SK-N-SH (cell line): ENCODE measurements around the gene C19orf67. TPM values are rescaled to one million over a fixed set of nuclear protein-coding genes. Genes with fewer than 3 reads are reported as not detected.
"Not testable (repeated sequence)": the region's sequence is repeated elsewhere in the genome, so short reads cannot be mapped to it uniquely, and the experiment has no call there.

Experiments
- CTCF ChIA-PET: fragments of 300-600, 350-600 bp; formaldehyde crosslinking; extraction: SDS; loops from one replicate; lab custom pipeline; 2021; lab: Yijun Ruan, JAX
- POLR2A ChIA-PET: fragments of 350-600 bp; sonication (Branson Sonifier 250); formaldehyde crosslinking; extraction: SDS; loops from one replicate; lab custom pipeline; 2020; ENCODE audit warnings: antibody characterized with exemption, inconsistent platforms; lab: Yijun Ruan, JAX
- DNase-seq: peaks from one replicate; pipeline ENCODE4 v3.0.0; 2012
- H2AFZ ChIP-seq: fragments of 200-600 bp; sonication (generic); 2 replicates; pipeline ENCODE4 v1.8.1; 2016; ENCODE audit warnings: antibody characterized with exemption, mild to moderate bottlenecking, low read depth
- H3F3A ChIP-seq: fragments of 200-600 bp; sonication (generic); replicated peaks from 2 replicates; pipeline ENCODE3; 2016; ENCODE audit warnings: antibody characterized with exemption, mild to moderate bottlenecking; ENCODE audit not compliant: insufficient read depth
- H3K27ac ChIP-seq, 2 experiments: fragments of 200-500 bp in 1 of 2; fragments of 200-600 bp in 1 of 2; sonication (Bioruptor generic) in 1 of 2; sonication (generic), shearing (Covaris generic) in 1 of 2; 2 replicates each; pipeline versions ENCODE4 v1.5.1 to v1.6.1; 2014 to 2016; ENCODE audit warnings: low read depth in 2 of 2, inconsistent platforms in 1 of 2, low read length in 1 of 2, mild to moderate bottlenecking in 1 of 2, mixed read lengths in 1 of 2
- H3K27me3 ChIP-seq: fragments of 200-600 bp; sonication (generic), shearing (Covaris generic); 2 replicates; pipeline ENCODE4 v1.6.1; 2016; ENCODE audit warnings: mixed run types; ENCODE audit not compliant: insufficient read depth
- H3K36me3 ChIP-seq, 2 experiments: fragments of 200-500 bp in 1 of 2; fragments of 200-600 bp in 1 of 2; sonication (Bioruptor generic) in 1 of 2; sonication (generic) in 1 of 2; replicated peaks in 1 of 2; 2 replicates each; pipeline versions ENCODE3 to v1.5.1; 2014 to 2016; ENCODE audit warnings: low read length in 1 of 2, mild to moderate bottlenecking in 1 of 2; ENCODE audit not compliant: insufficient read depth in 2 of 2, control insufficient read depth in 1 of 2
- H3K4me1 ChIP-seq, 2 experiments: fragments of 200-500 bp in 1 of 2; fragments of 200-600 bp in 1 of 2; sonication (Bioruptor generic) in 1 of 2; sonication (generic), shearing (Covaris generic) in 1 of 2; 2 replicates each; pipeline versions ENCODE4 v1.5.1 to v1.6.1; 2014 to 2016; ENCODE audit warnings: low read depth in 1 of 2, low read length in 1 of 2, mixed run types in 1 of 2; ENCODE audit not compliant: insufficient read depth in 2 of 2, control insufficient read depth in 1 of 2
- H3K4me2 ChIP-seq: fragments of 200-600 bp; sonication (generic), shearing (Covaris generic); 2 replicates; pipeline ENCODE4 v1.6.1; 2017; ENCODE audit warnings: mixed run types
- H3K4me3 ChIP-seq, 2 experiments: fragments of 200-500 bp in 1 of 2; fragments of 200-600 bp in 1 of 2; sonication (Bioruptor generic) in 1 of 2; sonication (generic), shearing (Covaris generic) in 1 of 2; 2 replicates each; pipeline versions ENCODE4 v1.5.1 to v1.8.1; 2014 to 2016; ENCODE audit warnings: low read depth in 2 of 2, inconsistent platforms in 1 of 2, low read length in 1 of 2, mild to moderate bottlenecking in 1 of 2, mixed read lengths in 1 of 2, moderate library complexity in 1 of 2
- H3K79me2 ChIP-seq: fragments of 200-600 bp; sonication (generic); 2 replicates; pipeline ENCODE4 v1.8.1; 2017; ENCODE audit warnings: mild to moderate bottlenecking; ENCODE audit not compliant: insufficient read depth
- H3K9ac ChIP-seq: fragments of 200-600 bp; sonication (generic); 2 replicates; pipeline ENCODE4 v1.6.1; 2017; ENCODE audit warnings: mixed run types
- H3K9me2 ChIP-seq: fragments of 200-600 bp; sonication (generic); 2 replicates; pipeline ENCODE4 v1.6.1; 2017; ENCODE audit warnings: mixed run types
- H3K9me3 ChIP-seq: fragments of 200-600 bp; sonication (generic); 2 replicates; pipeline ENCODE4 v1.6.1; 2017; ENCODE audit warnings: mixed run types, mild to moderate bottlenecking, moderate library complexity
- H4K20me1 ChIP-seq: fragments of 200-600 bp; sonication (generic); 2 replicates; pipeline ENCODE4 v1.6.1; 2017; ENCODE audit warnings: mild to moderate bottlenecking, mixed run types; ENCODE audit not compliant: insufficient read depth
- CHD2 ChIP-seq: fragments of 150-350 bp; IDR thresholded peaks from 2 replicates; pipeline ENCODE4 v1.6.1; 2018; ENCODE audit warnings: low read length; ENCODE audit not compliant: partially characterized antibody
- ELF1 ChIP-seq: IDR thresholded peaks from 2 replicates; pipeline ENCODE4 v1.4.0; 2012
- FOXM1 ChIP-seq: IDR thresholded peaks from 2 replicates; pipeline ENCODE4 v1.4.0; 2012; ENCODE audit warnings: low read depth, mild to moderate bottlenecking
- GABPA ChIP-seq: IDR thresholded peaks from 2 replicates; pipeline ENCODE4 v1.4.0; 2012; ENCODE audit warnings: low read depth, mild to moderate bottlenecking
- GATA2 ChIP-seq: sonication (generic); formaldehyde crosslinking; IDR thresholded peaks from 2 replicates; pipeline ENCODE4 v1.5.0; 2020; ENCODE audit warnings: mild to moderate bottlenecking, missing genetic modification reagents
- NFIC ChIP-seq: IDR thresholded peaks from 2 replicates; pipeline ENCODE4 v1.4.0; 2012; ENCODE audit warnings: borderline replicate concordance
- NRF1 ChIP-seq: IDR thresholded peaks from 2 replicates; pipeline ENCODE4 v1.6.1; 2012; ENCODE audit warnings: low read depth, mild to moderate bottlenecking, low read length
- POLR2AphosphoS5 ChIP-seq: IDR thresholded peaks from 2 replicates; pipeline ENCODE4 v1.6.1; 2012; ENCODE audit warnings: low read depth, low read length
- RAD21 ChIP-seq: IDR thresholded peaks from 2 replicates; pipeline ENCODE4 v1.6.1; 2012; ENCODE audit warnings: mild to moderate bottlenecking, low read length
- RFX5 ChIP-seq: IDR thresholded peaks from 2 replicates; pipeline ENCODE4 v1.6.1; 2012; ENCODE audit warnings: mild to moderate bottlenecking, improper control_type of control experiment, low read length
- RXRA ChIP-seq: IDR thresholded peaks from 2 replicates; pipeline ENCODE4 v1.4.0; 2012; ENCODE audit warnings: low read depth, mild to moderate bottlenecking, borderline replicate concordance
- SIN3A ChIP-seq: IDR thresholded peaks from 2 replicates; pipeline ENCODE4 v1.6.1; 2012; ENCODE audit warnings: low read depth, mild to moderate bottlenecking, low read length, moderate library complexity, borderline replicate concordance
- TCF12 ChIP-seq: IDR thresholded peaks from 2 replicates; pipeline ENCODE4 v1.4.0; 2012
- YY1 ChIP-seq: IDR thresholded peaks from 2 replicates; pipeline ENCODE4 v1.4.0; 2012; ENCODE audit warnings: low read depth, mild to moderate bottlenecking
- WGBS: methylation state at CpG from one replicate; pipeline ENCODE4 v1.1.6; 2017; ENCODE audit warnings: low lambda C conversion rate; 5-methylcytosine and 5-hydroxymethylcytosine counted together
- polyA plus RNA-seq, 3 experiments: library from polyadenylated mRNA; depleted of rRNA; stranded (reverse); fragments of >200 nt; gene quantifications; 2 replicates each; pipeline ENCODE4 v1.2.3, GENCODE V29; 2012
- TF ChIP-seq, protein P1 (sequence below): IDR thresholded peaks from 2 replicates; pipeline ENCODE4 v1.6.1; 2012; ENCODE audit warnings: mild to moderate bottlenecking, low read depth, low read length, moderate library complexity
- TF ChIP-seq, protein P2 (sequence below): IDR thresholded peaks from 2 replicates; pipeline ENCODE4 v1.4.0; 2012; ENCODE audit warnings: low read depth, borderline replicate concordance
- TF ChIP-seq, protein P3 (sequence below): fragments of 200-600 bp; sonication (generic); IDR thresholded peaks from 2 replicates; pipeline ENCODE4 v1.6.1; 2017; ENCODE audit warnings: antibody characterized with exemption, mild to moderate bottlenecking, moderate library complexity
- TF ChIP-seq, protein P4 (sequence below): fragments of 150-350 bp; IDR thresholded peaks from 2 replicates; pipeline ENCODE4 v1.6.1; 2017; ENCODE audit warnings: antibody characterized with exemption, low read length, low read depth, borderline replicate concordance

The C19orf67 gene
- polyA plus RNA-seq, 1 of the 3 experiments (the other 2 are of a cell fraction) = not detected

DNA sequence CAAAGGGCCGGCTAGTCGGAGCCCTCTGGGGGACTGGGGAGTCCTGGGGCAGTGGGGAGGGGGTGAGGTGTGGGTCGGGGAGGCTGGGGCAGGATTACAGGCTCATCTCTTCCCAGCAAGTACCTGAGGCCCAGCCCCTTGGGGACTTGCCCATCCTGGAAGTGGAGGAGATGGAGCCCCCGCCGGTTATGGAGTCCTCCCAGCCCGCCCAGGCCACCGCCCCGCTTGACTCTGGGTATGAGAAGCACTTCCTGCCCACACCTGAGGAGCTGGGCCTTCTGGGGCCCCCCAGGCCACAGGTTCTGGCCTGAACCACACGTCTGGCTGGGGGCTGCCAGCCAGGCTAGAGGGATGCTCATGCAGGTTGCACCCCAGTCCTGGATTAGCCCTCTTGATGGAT, 33.6 kb downstream of the C19orf67 start (continued):
- TF ChIP-seq RXRA = no peak
- TF ChIP-seq GATA2 (CRISPR knock-in tag) = no peak
- no peak for TF ChIP-seq RAD21
- TF ChIP-seq FOXM1 = no peak
- no peak for TF ChIP-seq NRF1
- TF ChIP-seq GABPA = no peak
- TF ChIP-seq CHD2 = no peak
- no peak for TF ChIP-seq SIN3A

DNA sequence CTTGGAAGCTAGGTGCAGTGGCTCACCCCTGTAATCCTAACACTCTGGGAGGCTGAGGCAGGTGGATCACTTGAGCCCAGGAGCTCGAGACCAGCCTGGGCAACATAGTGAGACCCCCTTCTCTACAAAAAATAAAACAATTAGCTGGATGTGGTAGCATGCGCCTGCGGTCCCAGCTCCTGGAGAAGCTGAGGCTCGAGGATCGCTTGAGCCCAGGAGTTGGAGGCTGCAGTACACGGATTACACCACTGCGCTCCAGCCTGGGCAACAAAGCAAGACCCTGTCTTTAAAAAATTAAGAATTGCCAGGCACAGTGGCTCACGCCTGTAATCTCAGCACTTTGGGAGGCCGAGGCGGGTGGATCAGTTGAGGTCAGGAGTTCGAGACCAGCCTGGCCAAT, 34.6 kb downstream of the C19orf67 start:
- H3K4me2 ChIP-seq, H3K9me3 ChIP-seq, H3K36me3 ChIP-seq, H2AFZ ChIP-seq, H3K4me3 ChIP-seq, H3K79me2 ChIP-seq, H3K9me2 ChIP-seq, H3K9ac ChIP-seq, H3K4me1 ChIP-seq, H4K20me1 ChIP-seq, DNase-seq, H3F3A ChIP-seq, H3K27ac ChIP-seq, POLR2A ChIA-PET, H3K27me3 ChIP-seq: not testable (repeated sequence)
- CTCF ChIA-PET = interaction anchor here (1.2 to 4.5 kb wide), 5 partner anchors 8 to 24 kb away, joined by 4 to 34 read pairs (median 5); no protein-coding TSS in a partner anchor
- 94% methylated on average over 11 of the region's 11 CpGs for WGBS

DNA sequence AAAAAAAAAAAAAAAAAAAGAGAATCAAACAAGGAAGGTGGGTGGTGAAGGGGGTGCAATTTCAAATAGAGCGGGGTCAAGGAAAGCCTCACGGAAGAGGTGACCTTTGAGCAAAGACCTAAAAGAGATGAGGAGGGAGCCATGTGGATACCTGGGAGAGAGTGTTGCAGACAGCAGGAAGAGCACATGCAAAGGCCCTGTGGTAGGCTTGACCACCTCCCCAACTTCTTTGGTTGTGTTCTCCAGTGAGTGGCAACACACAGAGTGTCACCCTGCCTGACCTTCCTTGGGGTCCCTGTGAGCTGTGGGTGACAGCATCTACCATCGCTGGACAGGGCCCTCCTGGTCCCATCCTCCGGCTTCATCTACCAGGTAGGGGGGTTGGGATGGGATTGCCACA, 35.1 kb downstream of the C19orf67 start:
- Histone ChIP-seq H3K4me2 (no peak overlapping the region), H3K4me1 (no peaks in the 10 kb centered on the region), H3K9me2 (no peaks in the 10 kb centered on the region), H3K4me3 (no peak overlapping the region), H3F3A (no peaks in the 10 kb centered on the region), H2AFZ (no peak overlapping the region), H3K79me2 (no peaks in the 10 kb centered on the region), H3K9me3 (no peaks in the 10 kb centered on the region), H3K36me3 (no peaks in the 10 kb centered on the region), H3K9ac (no peak overlapping the region), H4K20me1 (no peaks in the 10 kb centered on the region), H3K27me3 (no peaks in the 10 kb centered on the region), H3K27ac (no peak overlapping the region)
- ChIA-PET CTCF (interaction anchor here (1.2 to 4.5 kb wide), 4 partner anchors 9 to 25 kb away, joined by 4 to 34 read pairs (median 4); no protein-coding TSS in a partner anchor), POLR2A (interaction anchor here (0.7 kb wide), 1 partner anchor 27 kb away, joined by 6 read pairs; no protein-coding TSS in a partner anchor)
- DNase-seq = no peak
- TF ChIP-seq, protein P1, sequence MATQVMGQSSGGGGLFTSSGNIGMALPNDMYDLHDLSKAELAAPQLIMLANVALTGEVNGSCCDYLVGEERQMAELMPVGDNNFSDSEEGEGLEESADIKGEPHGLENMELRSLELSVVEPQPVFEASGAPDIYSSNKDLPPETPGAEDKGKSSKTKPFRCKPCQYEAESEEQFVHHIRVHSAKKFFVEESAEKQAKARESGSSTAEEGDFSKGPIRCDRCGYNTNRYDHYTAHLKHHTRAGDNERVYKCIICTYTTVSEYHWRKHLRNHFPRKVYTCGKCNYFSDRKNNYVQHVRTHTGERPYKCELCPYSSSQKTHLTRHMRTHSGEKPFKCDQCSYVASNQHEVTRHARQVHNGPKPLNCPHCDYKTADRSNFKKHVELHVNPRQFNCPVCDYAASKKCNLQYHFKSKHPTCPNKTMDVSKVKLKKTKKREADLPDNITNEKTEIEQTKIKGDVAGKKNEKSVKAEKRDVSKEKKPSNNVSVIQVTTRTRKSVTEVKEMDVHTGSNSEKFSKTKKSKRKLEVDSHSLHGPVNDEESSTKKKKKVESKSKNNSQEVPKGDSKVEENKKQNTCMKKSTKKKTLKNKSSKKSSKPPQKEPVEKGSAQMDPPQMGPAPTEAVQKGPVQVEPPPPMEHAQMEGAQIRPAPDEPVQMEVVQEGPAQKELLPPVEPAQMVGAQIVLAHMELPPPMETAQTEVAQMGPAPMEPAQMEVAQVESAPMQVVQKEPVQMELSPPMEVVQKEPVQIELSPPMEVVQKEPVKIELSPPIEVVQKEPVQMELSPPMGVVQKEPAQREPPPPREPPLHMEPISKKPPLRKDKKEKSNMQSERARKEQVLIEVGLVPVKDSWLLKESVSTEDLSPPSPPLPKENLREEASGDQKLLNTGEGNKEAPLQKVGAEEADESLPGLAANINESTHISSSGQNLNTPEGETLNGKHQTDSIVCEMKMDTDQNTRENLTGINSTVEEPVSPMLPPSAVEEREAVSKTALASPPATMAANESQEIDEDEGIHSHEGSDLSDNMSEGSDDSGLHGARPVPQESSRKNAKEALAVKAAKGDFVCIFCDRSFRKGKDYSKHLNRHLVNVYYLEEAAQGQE = no peak
- TF ChIP-seq, protein P2, sequence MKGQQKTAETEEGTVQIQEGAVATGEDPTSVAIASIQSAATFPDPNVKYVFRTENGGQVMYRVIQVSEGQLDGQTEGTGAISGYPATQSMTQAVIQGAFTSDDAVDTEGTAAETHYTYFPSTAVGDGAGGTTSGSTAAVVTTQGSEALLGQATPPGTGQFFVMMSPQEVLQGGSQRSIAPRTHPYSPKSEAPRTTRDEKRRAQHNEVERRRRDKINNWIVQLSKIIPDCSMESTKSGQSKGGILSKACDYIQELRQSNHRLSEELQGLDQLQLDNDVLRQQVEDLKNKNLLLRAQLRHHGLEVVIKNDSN = no peak
- TF ChIP-seq GATA2 (CRISPR knock-in tag) (no peak), NFIC (no peak), RFX5 (no peak), ELF1 (no peak), POLR2AphosphoS5 (no peak), RXRA (no peak), GABPA (no peak), TCF12 (no peak), YY1 (no peak)
- TF ChIP-seq, protein P3, sequence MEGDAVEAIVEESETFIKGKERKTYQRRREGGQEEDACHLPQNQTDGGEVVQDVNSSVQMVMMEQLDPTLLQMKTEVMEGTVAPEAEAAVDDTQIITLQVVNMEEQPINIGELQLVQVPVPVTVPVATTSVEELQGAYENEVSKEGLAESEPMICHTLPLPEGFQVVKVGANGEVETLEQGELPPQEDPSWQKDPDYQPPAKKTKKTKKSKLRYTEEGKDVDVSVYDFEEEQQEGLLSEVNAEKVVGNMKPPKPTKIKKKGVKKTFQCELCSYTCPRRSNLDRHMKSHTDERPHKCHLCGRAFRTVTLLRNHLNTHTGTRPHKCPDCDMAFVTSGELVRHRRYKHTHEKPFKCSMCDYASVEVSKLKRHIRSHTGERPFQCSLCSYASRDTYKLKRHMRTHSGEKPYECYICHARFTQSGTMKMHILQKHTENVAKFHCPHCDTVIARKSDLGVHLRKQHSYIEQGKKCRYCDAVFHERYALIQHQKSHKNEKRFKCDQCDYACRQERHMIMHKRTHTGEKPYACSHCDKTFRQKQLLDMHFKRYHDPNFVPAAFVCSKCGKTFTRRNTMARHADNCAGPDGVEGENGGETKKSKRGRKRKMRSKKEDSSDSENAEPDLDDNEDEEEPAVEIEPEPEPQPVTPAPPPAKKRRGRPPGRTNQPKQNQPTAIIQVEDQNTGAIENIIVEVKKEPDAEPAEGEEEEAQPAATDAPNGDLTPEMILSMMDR = no peak
- TF ChIP-seq, protein P4, sequence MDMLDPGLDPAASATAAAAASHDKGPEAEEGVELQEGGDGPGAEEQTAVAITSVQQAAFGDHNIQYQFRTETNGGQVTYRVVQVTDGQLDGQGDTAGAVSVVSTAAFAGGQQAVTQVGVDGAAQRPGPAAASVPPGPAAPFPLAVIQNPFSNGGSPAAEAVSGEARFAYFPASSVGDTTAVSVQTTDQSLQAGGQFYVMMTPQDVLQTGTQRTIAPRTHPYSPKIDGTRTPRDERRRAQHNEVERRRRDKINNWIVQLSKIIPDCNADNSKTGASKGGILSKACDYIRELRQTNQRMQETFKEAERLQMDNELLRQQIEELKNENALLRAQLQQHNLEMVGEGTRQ = no peak
- 96% methylated on average over 4 of the region's 4 CpGs for WGBS
